Measurements from ENCODE around the gene ERC1.
"Not testable (repeated sequence)": the region's sequence is repeated elsewhere in the genome, so short reads cannot be mapped to it uniquely, and the experiment has no call there.

Gene ERC1

GRCh38 chr12:1130164-1130563, 139.1 kb downstream of the ERC1 start:
- peaks cover 2% of the 10 kb centered on the region for H3K36me3 Mint-ChIP-seq (ENCODE audit: low read depth)

DNA sequence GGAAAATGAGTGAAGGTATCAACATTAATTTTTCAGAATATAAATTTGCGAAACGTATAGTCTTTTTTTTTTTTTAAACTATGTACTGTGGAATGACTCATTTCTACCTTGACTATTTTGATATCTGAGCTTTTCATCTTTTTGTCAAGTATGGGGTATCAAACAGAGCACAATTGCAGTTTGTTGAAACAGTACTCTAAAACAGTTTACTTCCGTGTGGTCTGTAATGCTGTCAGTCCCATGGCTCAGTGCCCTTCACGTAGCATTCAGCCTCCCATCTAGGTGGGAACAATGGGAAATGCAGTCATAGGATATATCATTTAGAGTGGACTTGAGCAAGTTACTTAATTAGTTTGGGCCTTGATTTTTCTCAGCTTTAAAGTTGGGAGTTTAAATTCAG, 139.5 kb downstream of the ERC1 start:
- H3K4me1 Mint-ChIP-seq (ENCODE audit: low read depth): peaks cover 41% of the 10 kb centered on the region
- H3K4me3 Mint-ChIP-seq: no peak overlapping the region
- no peak for DNase-seq
- H3K27ac Mint-ChIP-seq: no peak overlapping the region
- H3K27me3 Mint-ChIP-seq: no peaks in the 10 kb centered on the region
- no peaks in the 10 kb centered on the region for H3K9me3 Mint-ChIP-seq
- peaks cover 2% of the 10 kb centered on the region for H3K36me3 Mint-ChIP-seq (ENCODE audit: low read depth)

More at GRCh38 chr12:1130164-1130563, 139.1 kb downstream of the ERC1 start:
- Mint-ChIP-seq H3K4me3 (no peak overlapping the region), H3K4me1 (ENCODE audit: low read depth) (peaks cover 43% of the 10 kb centered on the region), H3K27ac (no peak overlapping the region), H3K9me3 (no peaks in the 10 kb centered on the region), H3K27me3 (no peaks in the 10 kb centered on the region)
- DNase-seq: no peak

- Mint-ChIP-seq H3K4me1 (ENCODE audit: low read depth) (peaks cover 32% of the 10 kb centered on the region), H3K4me3 (no peak overlapping the region), H3K36me3 (ENCODE audit: low read depth) (no peaks in the 10 kb centered on the region), H3K9me3 (no peaks in the 10 kb centered on the region), H3K27me3 (no peaks in the 10 kb centered on the region), H3K27ac (no peak overlapping the region)
- no peak for DNase-seq
Observed at GRCh38 chr12:1131811-1132224, 140.8 kb downstream of the ERC1 start.

DNA sequence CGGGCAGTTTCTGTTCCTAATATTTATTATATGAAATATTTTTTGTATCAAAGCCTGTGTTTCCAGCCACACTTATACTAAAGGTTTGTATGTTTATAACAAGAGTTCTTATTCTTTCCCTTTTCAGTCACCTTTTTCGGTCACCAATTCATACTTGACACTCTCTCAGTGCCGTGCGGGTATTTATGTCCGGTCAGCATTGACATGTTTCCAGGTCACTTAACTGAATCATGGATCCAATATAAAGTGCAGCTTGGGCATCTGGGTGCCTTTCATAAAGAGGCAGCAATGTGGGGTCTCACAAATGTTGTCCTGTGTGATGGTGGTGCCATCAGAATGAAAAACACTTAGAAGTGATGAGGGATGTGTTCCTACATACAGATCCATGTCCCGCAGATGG, 141.3 kb downstream of the ERC1 start:
- DNase-seq: no peak
- no peak overlapping the region for H3K27ac Mint-ChIP-seq

GRCh38 chr12:1138691-1139090, 147.7 kb downstream of the ERC1 start:
- H3K27me3 Mint-ChIP-seq: no peaks in the 10 kb centered on the region
- H3K27ac Mint-ChIP-seq: no peak overlapping the region
- no peak for DNase-seq
- no peaks in the 10 kb centered on the region for H3K9me3 Mint-ChIP-seq
- no peaks in the 10 kb centered on the region for H3K4me1 Mint-ChIP-seq (ENCODE audit: low read depth)
- H3K36me3 Mint-ChIP-seq (ENCODE audit: low read depth): peaks cover 17% of the 10 kb centered on the region
- H3K4me3 Mint-ChIP-seq: no peak overlapping the region

More for the DNA sequence above, 141.3 kb downstream of the ERC1 start:
- Mint-ChIP-seq H3K9me3 (no peaks in the 10 kb centered on the region), H3K36me3 (ENCODE audit: low read depth) (no peaks in the 10 kb centered on the region), H3K4me3 (no peak overlapping the region), H3K4me1 (ENCODE audit: low read depth) (peaks cover 27% of the 10 kb centered on the region), H3K27me3 (no peaks in the 10 kb centered on the region)

GRCh38 chr12:1146758-1147157, 155.7 kb downstream of the ERC1 start:
- not testable (repeated sequence) for DNase-seq; H3K4me3 Mint-ChIP-seq; H3K27ac Mint-ChIP-seq; H3K27me3 Mint-ChIP-seq; H3K9me3 Mint-ChIP-seq; H3K4me1 Mint-ChIP-seq (ENCODE audit: low read depth)
- peaks cover 46% of the 10 kb centered on the region for H3K36me3 Mint-ChIP-seq (ENCODE audit: low read depth)

DNA sequence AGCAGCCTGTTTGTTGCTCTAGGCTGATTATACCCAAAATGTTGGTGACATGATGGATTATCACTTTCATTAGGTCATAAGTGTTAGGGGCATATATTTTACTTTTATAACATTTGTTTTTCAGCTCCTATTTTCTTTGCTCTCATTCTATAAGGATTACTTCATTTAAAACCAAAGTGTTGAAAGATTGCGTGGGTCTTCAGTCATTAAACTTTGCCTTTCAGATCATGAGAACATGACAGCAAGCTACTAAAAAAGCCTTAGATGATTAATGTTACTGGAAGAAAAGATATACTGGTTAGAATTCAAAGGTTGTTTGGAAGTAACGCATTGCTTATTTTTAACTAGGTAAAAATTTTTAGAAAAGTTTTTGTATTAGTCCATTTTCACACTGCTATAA, 156.8 kb downstream of the ERC1 start:
- Mint-ChIP-seq H3K4me1 (ENCODE audit: low read depth) (peaks cover 3% of the 10 kb centered on the region), H3K27me3 (no peaks in the 10 kb centered on the region), H3K4me3 (no peak overlapping the region), H3K36me3 (ENCODE audit: low read depth) (peaks cover 42% of the 10 kb centered on the region), H3K27ac (no peak overlapping the region), H3K9me3 (no peaks in the 10 kb centered on the region)
- DNase-seq: no peak

GRCh38 chr12:1157046-1157445, 166.0 kb downstream of the ERC1 start:
- H3K36me3 Mint-ChIP-seq (ENCODE audit: low read depth): peaks cover 25% of the 10 kb centered on the region
- no peak overlapping the region for H3K27ac Mint-ChIP-seq
- no peak for DNase-seq
- H3K27me3 Mint-ChIP-seq: no peaks in the 10 kb centered on the region
- H3K9me3 Mint-ChIP-seq: no peaks in the 10 kb centered on the region
- no peak overlapping the region for H3K4me3 Mint-ChIP-seq
- no peaks in the 10 kb centered on the region for H3K4me1 Mint-ChIP-seq (ENCODE audit: low read depth)

DNA sequence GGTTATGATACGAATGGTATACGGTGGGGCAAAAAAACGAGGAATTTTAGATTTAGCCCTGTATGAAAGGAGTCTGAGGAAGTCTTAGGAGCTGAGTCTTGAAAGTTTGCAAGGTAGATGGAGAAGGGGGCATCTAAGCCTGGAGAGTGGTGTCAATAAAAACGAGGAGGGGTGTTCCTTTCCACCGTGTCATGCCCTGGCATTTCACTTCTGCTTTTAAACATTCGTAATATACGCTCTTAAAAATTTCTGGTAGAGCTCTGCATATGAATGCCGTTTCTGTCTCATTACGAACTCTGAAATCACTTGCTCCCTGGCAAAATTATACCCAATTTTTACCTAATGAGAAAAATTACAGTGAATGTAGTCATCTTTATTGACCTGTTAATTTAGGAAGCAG, 170.2 kb downstream of the ERC1 start:
- peaks cover 4% of the 10 kb centered on the region for H3K4me1 Mint-ChIP-seq (ENCODE audit: low read depth)
- no peaks in the 10 kb centered on the region for H3K27me3 Mint-ChIP-seq
- no peak for DNase-seq
- peaks cover 19% of the 10 kb centered on the region for H3K36me3 Mint-ChIP-seq (ENCODE audit: low read depth)
- H3K27ac Mint-ChIP-seq: no peak overlapping the region
- H3K9me3 Mint-ChIP-seq: no peaks in the 10 kb centered on the region
- H3K4me3 Mint-ChIP-seq: no peak overlapping the region

DNA sequence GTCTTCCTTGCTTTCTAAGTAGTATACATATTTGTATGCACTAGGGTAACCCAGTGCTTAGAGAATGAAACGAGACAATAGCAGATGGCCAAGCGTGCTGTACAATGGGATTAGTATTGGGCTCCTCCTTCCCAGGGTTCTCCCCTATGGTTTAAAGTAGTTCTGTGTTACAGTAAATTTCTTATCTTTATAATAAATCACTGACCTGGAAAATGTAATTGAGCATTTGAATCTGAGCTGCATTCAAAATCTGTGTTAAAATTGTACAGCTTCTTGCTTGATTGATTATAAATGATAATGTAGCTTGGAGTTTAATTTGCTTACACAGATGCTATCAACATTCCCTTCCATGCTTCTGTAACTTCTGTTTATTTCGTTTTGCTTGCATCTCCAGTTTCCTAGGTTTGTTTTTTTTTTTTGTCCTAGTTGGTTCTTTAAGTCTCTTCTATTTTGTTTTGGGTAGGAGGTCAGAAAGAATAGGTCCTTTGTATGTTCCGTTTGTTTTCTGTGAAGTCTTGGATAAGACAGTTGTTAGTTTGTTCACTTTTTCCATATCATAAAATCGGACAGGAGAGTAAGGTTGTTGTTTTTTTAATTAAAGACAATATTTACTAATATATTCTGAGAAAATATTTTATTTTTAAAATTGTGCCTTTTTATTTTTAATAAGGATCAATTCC, 171.2 kb downstream of the ERC1 start:
- Mint-ChIP-seq H3K4me1 (ENCODE audit: low read depth) (peaks cover 4% of the 10 kb centered on the region), H3K27me3 (no peaks in the 10 kb centered on the region), H3K4me3 (no peak overlapping the region), H3K27ac (no peak overlapping the region), H3K36me3 (ENCODE audit: low read depth) (peaks cover 22% of the 10 kb centered on the region), H3K9me3 (no peaks in the 10 kb centered on the region)
- no peak for DNase-seq

DNA sequence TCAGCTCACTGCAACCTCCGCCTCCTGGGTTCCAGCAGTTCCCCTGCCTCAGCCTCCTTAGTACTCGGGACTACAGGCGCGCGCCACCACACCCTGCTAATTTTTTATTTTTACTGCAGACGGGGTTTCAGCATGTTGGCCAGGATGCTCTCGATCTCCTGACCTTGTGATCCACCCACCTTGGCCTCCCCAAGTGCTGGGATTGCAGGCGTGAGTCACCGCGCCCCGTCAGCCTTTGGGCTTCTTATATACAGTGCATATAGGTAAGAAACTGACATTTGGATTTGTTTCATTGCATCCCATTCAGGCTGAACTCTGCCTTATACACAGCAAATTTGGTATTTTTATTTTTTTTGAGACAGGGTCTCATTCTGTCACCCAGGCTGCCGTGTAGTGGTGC, 176.8 kb downstream of the ERC1 start:
- DNase-seq: no peak
- Mint-ChIP-seq H3K36me3 (ENCODE audit: low read depth) (peaks cover 21% of the 10 kb centered on the region), H3K27ac (no peak overlapping the region), H3K9me3 (no peaks in the 10 kb centered on the region), H3K4me3 (no peak overlapping the region), H3K4me1 (ENCODE audit: low read depth) (peaks cover 4% of the 10 kb centered on the region), H3K27me3 (no peaks in the 10 kb centered on the region)

GRCh38 chr12:1170411-1170810, 179.4 kb downstream of the ERC1 start:
- no peaks in the 10 kb centered on the region for H3K9me3 Mint-ChIP-seq
- H3K27ac Mint-ChIP-seq: no peak overlapping the region
- H3K36me3 Mint-ChIP-seq (ENCODE audit: low read depth): peaks cover 17% of the 10 kb centered on the region
- DNase-seq: no peak
- H3K4me3 Mint-ChIP-seq: no peak overlapping the region
- H3K4me1 Mint-ChIP-seq (ENCODE audit: low read depth): peaks cover 8% of the 10 kb centered on the region
- H3K27me3 Mint-ChIP-seq: no peaks in the 10 kb centered on the region

- peaks cover 14% of the 10 kb centered on the region for H3K36me3 Mint-ChIP-seq (ENCODE audit: low read depth)
- no peak overlapping the region for H3K27ac Mint-ChIP-seq
- H3K9me3 Mint-ChIP-seq: no peaks in the 10 kb centered on the region
- H3K27me3 Mint-ChIP-seq: no peaks in the 10 kb centered on the region
- no peak overlapping the region for H3K4me3 Mint-ChIP-seq
- H3K4me1 Mint-ChIP-seq (ENCODE audit: low read depth): peaks cover 4% of the 10 kb centered on the region
- no peak for DNase-seq
Observed at GRCh38 chr12:1171657-1172408, 180.8 kb downstream of the ERC1 start.

DNA sequence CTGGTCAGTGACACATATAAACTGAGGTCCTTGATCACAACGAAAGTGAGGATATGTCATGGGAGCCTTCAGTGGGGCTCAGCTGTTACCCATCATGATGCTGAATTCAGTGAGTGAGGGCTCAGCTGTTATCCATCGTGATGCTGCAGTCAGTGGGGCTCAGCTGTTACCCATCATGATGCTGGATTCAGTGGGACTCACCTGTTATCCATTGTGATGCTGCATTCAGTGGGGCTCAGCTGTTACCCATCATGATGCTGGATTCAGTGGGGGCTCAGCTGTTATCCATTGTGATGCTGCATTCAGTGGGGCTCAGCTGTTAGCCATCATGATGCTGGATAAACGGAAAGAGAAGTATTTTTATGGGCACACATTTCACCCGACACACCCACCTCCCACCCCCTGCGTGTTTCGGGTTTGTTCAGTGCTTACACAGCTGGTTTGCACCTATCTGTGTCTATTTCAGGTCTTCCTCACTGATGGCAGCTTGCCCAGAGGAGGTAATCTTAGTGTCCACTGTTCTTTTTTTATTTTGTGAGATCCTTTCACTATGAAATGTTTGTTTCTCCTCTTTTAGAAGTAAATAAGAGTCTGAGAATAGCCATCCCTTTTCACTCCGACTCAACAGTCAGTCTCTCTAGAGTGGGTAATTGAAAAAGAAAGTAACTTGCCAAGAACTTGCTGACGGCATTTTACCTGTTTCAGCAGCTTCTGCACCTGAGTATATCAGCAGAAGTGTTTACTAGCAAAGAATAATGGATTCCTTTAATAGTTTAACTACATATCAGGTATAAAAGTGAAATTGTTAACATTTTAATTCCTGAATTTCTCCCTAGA, 183.0 kb downstream of the ERC1 start:
- H3K4me1 Mint-ChIP-seq (ENCODE audit: low read depth): peaks cover 8% of the 10 kb centered on the region
- peaks cover 15% of the 10 kb centered on the region for H3K36me3 Mint-ChIP-seq (ENCODE audit: low read depth)
- H3K27me3 Mint-ChIP-seq: no peaks in the 10 kb centered on the region
- H3K9me3 Mint-ChIP-seq: no peaks in the 10 kb centered on the region
- no peak overlapping the region for H3K27ac Mint-ChIP-seq
- DNase-seq: no peak
- no peak overlapping the region for H3K4me3 Mint-ChIP-seq

DNA sequence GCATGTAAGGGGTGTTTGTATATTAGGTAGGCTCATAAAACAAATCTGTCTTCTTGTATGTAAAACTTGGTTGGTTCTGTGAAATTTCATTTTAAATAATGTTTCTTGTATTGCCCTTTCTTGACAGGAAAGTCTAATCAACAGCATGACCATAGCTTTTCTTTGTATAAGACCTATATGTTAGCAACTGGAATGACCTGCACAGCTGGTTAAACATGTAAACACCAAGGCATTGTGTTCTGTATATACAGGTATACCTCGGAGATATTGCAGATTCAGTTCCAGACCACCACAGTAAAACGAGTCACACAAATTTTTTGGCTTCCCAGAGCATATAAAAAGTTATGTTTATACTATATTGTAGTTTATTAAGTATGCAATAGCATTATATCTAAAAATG, 183.6 kb downstream of the ERC1 start:
- DNase-seq: no peak
- no peak overlapping the region for H3K4me3 Mint-ChIP-seq
- no peaks in the 10 kb centered on the region for H3K9me3 Mint-ChIP-seq
- H3K4me1 Mint-ChIP-seq (ENCODE audit: low read depth): peaks cover 8% of the 10 kb centered on the region
- H3K27ac Mint-ChIP-seq: no peak overlapping the region
- H3K36me3 Mint-ChIP-seq (ENCODE audit: low read depth): peaks cover 14% of the 10 kb centered on the region
- no peaks in the 10 kb centered on the region for H3K27me3 Mint-ChIP-seq
